SH-SY5Y (cell line): ENCODE results near the gene COL26A1.

Experiments used
- GATA2 ChIP-seq: IDR thresholded peaks from 2 replicates; pipeline ENCODE4 v1.6.1; 2011; ENCODE audit warnings: mild to moderate bottlenecking, low read depth, low read length
- GATA3 ChIP-seq: IDR thresholded peaks from 2 replicates; pipeline ENCODE4 v1.6.1; 2011; ENCODE audit warnings: low read depth, mild to moderate bottlenecking, low read length, moderate library complexity

DNA sequence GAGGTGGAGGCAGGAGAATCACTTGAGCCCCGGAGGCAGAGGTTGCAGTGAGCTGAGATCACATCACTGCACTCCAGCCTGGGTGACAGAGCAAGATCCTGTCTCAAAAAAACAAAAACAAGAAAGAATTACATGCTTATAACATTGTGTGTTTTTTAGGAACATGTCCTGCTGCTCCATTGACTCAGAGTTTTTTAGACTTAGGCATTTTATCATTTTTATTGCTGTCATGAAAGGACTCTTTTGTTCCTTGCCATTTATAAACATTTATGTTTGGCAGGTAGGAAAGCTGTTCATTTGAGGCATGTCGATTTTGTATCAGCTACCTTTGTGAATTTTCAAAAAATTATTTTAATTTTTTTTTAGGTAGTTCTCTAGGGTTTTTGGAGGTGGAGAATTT, 20.3 kb downstream of the COL26A1 start:
- TF ChIP-seq GATA2 (no peak), GATA3 (no peak)
